Hematopoietic multipotent progenitor cell treated with erythropoietin and hydrocortisone succinate and interleukin-3 and kit ligand, for 17 days (in vitro differentiated cells): Measurements from ENCODE around the gene HGS.
"Not testable (repeated sequence)": the region's sequence is repeated elsewhere in the genome, so short reads cannot be mapped to it uniquely, and the experiment has no call there.

Experiments
- DNase-seq: peaks from one replicate; pipeline ENCODE4 v3.0.0-alpha.2; 2015; ENCODE audit warnings: low spot score

Gene HGS

GRCh38 chr17:81717049-81717765, 33.4 kb downstream of the HGS start:
- DNase-seq = no peak

GRCh38 chr17:81717766-81718089, 33.9 kb downstream of the HGS start:
- DNase-seq = no peak

- no peak for DNase-seq
These were observed 35.8 kb downstream of the HGS start for GRCh38 chr17:81719410-81720266.

GRCh38 chr17:81720267-81721071, 36.7 kb downstream of the HGS start:
- no peak for DNase-seq

GRCh38 chr17:81722184-81723120, 38.6 kb downstream of the HGS start:
- DNase-seq = peak; percentile 68

GRCh38 chr17:81723651-81724209, 39.9 kb downstream of the HGS start:
- no peak for DNase-seq

GRCh38 chr17:81725439-81725838, 41.6 kb downstream of the HGS start:
- no peak for DNase-seq

GRCh38 chr17:81726004-81726403, 42.2 kb downstream of the HGS start:
- no peak for DNase-seq

GRCh38 chr17:81727324-81728031, 43.7 kb downstream of the HGS start:
- no peak for DNase-seq

GRCh38 chr17:81733507-81734404, 49.9 kb downstream of the HGS start:
- DNase-seq = peak; percentile 71

- no peak for DNase-seq
These were observed 50.8 kb downstream of the HGS start for GRCh38 chr17:81734405-81735263.

GRCh38 chr17:81735264-81736102, 51.7 kb downstream of the HGS start:
- no peak for DNase-seq

GRCh38 chr17:81737947-81738800, 54.4 kb downstream of the HGS start:
- DNase-seq = no peak

GRCh38 chr17:81738801-81739393, 55.1 kb downstream of the HGS start:
- DNase-seq = no peak

- DNase-seq = not testable (repeated sequence)
These were observed 55.8 kb downstream of the HGS start for GRCh38 chr17:81739593-81739992.

GRCh38 chr17:81740395-81740961, 56.7 kb downstream of the HGS start:
- DNase-seq = no peak
